SH-SY5Y (cell line): ENCODE results near the gene M1AP.

Experiments used
- GATA2 ChIP-seq: IDR thresholded peaks from 2 replicates; pipeline ENCODE4 v1.6.1; 2011; ENCODE audit warnings: mild to moderate bottlenecking, low read depth, low read length
- GATA3 ChIP-seq: IDR thresholded peaks from 2 replicates; pipeline ENCODE4 v1.6.1; 2011; ENCODE audit warnings: low read depth, mild to moderate bottlenecking, low read length, moderate library complexity

Gene M1AP

DNA sequence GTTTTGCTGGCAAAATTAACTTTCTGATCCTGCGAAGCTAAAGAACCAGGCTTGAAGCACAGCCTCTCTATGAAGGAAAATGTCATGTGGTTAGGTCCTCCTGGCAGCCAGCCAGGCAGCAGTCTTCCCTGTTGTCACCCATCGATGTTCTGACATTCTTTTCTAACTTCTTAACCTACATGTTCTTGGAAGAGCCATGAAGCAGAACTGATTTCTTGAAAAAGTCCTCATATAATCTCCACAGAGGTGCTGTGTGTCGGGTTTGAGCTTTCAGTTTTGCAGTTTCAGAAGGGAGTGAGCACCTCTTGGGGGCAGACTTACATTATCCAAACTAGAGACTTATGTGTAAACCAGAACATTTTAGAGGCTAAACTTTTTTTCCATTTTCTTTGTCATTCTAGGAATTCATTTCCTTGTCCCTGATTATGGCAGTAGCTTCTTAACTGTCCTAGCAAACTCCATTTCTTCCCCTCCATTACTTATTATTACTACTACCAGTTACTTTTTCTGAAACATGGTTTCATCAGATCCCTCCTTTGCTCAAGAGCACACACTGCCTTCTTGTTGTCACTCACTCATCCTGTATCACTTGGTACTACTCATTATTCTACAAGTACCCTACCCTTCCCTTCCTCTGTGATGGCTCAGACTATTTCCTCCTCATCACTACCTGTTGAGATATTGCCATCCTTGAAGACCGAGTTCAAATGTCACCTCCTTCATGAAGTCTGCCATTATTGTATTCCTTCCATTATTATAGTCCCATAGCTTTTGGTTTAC lies 62.5 kb downstream of the M1AP start:
- no peak for TF ChIP-seq GATA3

DNA sequence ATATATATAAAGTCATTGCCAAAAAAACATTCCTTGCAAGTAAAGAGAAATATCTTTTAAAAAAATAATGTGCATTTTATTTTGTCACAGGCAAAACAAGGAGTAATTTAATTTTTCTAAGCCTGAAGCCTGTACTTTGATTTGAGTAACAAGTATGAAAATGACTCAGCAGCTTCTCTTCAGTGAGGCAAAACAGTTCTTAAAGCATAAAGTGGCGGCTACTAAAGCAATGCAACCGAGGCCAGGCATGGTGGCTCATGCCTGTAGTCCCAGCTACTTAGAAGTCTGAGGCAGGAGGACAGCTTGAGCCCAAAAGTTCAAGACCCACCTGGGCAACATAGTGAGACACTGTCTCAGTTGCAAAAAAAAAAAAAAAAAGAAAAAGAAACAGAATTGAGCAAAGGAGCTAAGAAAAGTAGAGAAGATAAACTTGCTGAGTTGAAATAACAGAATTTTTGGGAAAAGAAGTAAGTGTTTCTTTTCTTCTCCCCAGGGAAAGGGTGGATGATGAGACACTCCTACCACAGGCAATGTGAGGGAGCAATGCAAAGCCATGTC lies 64.0 kb downstream of the M1AP start:
- no peak for TF ChIP-seq GATA2
- no peak for TF ChIP-seq GATA3

DNA sequence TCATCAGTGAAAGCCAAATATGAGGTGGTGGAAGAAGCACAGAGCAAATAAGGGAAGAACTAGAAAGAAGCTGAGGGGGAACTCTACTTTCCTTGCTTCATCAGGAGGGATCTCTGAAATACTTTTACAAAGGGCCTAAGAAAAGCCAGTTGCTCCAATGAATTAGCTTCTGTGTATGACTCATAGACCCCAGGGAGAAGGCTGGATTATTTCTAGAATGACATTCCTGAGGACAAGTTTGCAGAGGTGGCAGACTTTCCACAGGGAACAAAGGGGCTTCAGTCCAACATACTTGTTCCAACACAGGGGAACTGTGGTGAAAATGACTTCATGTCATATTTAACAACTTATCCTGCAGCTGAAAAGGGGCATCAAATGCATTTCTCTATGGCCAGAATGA lies 64.6 kb downstream of the M1AP start:
- no peak for TF ChIP-seq GATA2
- TF ChIP-seq GATA3 = no peak

DNA sequence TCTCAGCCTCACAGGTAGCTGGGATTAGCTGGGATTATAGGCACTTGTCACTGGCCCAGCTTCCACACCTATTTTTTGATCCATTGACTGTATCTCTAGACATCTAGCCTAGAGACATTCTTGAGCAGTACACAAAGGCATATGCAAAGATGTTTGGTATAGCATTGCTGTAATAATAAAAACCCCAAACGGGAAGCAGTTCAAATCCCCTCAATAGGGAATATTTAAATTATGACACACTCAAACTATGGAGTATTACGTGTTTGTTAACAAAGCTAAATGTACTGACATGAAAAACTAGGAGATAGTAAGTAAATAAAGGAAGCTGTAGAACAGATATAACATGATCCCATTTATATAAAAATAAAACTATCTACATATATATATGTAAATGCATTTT lies 65.9 kb downstream of the M1AP start:
- no peak for TF ChIP-seq GATA3
- no peak for TF ChIP-seq GATA2

DNA sequence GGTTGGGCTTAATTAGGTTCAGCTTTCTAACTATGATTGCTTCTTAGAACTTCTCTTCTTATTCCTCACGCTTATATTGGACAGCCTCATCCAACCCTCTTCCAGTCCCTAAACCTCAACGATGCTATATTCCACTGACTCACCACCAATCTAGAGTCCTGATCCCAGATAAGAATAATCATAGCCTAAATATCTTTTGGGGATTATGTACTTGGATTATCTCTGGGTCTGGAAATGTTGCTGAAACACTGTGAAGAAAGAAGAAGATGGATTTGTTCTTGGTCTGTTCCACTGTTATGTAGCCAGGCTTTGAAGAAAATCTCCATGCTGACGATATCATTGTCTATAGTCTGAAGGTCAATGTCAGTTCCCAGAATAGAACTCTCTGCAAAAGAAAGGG lies 66.7 kb downstream of the M1AP start:
- no peak for TF ChIP-seq GATA3
- TF ChIP-seq GATA2 = no peak

DNA sequence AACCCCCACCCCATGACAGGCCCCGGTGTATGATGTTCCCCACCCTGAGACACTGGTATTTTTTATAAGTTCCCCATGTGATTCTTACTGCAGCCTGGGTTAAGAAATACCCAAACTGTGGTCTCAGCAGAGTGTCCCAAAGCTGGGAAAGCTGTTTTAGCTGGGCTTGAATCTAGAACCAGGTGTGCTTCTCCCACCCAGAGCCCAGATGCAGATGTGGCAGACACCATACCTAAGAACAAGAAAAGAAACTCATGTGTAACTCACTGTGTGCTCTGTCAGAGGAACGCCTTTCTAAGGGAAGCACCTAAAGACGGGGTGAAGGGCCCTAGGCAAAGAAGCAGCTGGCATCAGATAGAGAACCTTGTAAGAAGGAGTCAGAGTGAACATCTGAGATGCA lies 69.7 kb downstream of the M1AP start:
- TF ChIP-seq GATA3 (no peak), GATA2 (no peak)

DNA sequence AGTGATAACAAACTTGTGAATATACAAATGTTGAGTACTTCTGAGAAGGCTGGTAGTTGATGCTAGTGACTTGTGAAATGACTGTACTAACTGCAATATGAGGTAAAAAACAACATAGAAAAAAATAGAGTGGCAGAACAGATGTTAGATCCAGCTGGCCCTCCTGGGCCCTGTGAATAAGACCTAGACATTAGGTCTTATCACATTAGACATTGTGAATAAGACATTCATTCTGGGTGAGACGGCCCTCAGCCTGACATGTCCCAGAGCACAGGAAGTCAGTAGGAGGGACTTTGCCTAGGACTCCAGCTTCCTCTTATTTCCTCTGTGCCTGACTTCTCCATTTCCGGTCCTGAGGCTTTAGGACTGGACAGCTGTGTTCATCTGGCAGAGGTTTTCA lies 70.7 kb downstream of the M1AP start:
- no peak for TF ChIP-seq GATA3
- TF ChIP-seq GATA2 = no peak

DNA sequence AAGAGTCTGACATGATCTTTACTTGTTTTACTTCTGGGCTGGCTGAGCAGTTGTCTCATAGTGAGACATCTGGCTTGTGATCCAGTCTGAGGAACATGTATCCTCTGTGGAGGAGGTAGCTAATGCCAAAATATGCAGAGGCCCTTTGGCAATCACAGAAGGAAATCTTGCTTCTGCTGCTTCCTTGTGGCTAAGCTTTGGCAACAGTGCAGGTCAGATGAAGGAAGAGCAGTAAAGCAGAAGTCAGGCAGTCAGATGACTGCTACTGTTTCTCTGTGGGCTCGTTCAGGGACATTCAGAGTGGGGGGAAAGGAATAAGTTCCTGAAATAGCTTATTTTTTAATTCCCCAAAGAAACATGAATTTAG lies 71.3 kb downstream of the M1AP start:
- no peak for TF ChIP-seq GATA2
- TF ChIP-seq GATA3 = no peak

DNA sequence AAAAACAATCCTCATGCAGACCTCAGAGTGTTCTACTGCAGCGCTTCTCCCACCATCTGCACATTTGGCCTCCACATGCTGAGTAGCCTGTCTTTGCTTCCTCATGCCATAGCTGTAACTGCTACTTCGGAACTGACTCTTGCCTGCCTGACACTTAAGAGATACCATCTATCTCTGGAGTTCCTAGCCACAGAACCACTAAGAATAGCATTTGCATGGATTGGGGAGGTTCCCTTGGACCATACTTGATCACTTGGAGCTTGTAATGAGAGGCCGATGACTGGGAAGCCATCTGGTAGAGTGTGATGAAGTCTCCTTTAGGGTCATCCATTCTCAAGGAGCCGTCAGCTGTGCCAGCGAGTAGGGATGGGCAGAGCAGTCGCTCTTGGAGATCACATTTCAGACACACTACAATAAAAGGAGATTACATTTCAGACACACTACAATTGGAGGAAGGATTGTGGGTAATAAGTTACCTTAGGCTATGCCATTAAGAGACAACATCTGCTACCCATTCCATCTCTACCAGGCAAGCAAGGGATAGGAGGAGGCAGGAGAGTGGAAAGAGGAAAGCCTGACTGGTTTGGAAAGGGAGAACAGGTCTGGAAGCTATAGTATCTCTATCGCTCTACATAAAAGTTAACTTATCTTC lies 71.8 kb downstream of the M1AP start:
- TF ChIP-seq GATA3 (no peak), GATA2 (no peak)

DNA sequence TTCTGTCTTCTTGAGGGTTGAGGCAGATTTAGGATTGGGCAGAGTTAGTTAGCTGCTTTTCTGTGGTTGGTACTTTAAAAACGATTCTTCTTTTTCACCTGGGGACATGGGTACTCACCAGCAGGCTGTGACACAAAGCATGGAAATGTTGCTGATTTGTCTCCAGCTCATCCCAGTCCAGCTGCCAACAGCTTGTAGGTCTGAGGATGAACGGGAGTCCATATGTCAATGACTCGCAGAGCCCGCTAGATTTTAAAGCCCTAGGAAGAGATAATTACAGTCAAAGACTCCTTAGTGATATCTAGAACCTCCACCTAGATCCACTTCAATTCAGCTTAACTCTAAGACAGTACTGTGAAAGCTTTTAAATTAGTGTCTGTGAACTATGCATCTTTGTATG lies 72.8 kb downstream of the M1AP start:
- no peak for TF ChIP-seq GATA3
- no peak for TF ChIP-seq GATA2

DNA sequence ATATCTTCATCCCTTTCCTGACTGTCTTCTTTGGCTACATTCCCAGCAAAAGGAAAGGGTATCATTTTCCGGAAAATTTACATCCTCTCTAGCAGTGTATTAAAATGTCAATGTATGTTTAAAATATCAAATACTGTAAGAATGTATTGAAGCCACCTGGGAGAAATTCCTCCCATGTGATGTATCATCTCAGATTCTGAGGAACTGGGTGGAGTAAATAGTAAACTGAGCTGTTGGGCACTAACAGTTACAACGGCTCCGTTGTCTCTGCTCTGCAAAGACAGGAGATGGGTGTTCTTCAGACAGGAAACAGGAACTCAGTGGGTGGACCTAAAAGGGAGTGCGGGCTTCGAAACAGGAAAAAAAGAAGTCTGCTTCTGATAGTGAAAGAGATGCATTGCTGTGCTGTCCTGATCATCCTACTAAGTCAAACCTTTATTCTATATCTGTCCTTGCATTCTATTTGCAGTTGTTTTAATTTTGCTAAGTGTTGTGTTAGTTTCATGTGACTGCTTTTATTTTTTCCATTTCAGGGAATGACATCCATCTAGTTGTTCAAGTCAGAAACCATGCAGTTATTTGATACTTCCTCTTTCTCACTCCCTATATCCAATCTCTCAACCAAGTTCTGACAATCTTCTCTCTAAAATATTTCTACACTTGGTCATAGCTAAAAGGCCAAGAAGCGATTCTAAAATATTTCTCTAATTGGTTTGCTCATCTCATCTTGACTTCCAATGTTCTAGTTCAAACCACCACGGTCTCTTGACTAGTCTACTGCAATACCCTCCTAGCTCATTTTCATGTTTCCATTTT lies 74.2 kb downstream of the M1AP start:
- TF ChIP-seq GATA3 (no peak), GATA2 (no peak)

DNA sequence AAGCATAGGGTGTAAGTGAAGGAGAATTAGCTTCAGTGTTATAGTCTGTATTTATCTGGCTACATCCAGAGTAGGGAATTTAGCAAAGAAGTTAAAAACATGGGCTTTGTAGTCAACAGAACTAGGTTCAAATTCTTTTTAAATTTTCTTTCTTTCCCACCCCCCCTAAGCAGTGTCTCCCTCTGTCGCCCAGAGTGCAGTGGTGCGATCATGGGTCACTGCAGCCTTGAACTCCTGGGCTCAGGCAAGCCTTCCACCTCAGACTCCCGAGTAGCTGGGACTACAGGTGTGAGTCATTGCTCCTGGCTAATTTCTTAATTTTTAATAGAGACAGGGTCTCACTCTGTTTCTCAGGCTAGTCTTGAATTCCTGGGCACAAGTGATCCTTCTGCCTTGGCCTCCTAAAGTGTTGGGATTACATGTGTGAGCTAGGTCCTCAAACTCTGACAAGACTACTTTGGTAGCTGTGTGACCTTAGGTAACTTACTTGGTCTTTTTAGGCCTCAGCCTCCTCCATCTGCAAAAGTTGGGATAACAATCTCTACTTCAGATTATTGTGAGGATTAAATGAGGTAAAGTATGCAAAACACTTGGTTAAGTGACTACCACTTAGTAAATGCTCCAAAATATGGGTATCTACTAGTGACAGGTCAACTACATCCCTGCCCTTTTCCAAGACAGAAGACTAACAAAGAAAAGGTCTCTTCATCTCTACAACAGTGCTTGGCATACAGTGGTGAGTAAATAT lies 75.8 kb downstream of the M1AP start:
- TF ChIP-seq GATA3 (no peak), GATA2 (no peak)

DNA sequence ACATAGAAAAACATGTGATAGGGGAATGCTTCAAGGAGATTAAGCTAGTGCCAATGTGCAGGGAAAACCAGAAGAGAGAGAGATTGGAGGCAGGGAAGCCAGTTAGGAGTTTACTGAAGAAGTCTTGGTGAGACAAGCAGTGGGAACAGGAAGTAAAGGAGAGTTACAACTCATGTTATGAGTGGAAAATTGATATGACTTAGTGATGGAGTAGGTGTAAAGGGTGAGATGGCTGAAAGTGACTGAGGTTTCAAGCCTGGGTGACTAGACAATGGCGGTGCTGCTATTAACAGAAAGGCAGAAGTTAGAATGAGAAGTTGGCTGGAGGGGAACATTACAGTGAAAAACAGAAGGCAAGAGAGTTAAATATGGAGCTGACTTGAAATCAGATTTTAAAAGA lies 77.1 kb downstream of the M1AP start:
- no peak for TF ChIP-seq GATA3
- no peak for TF ChIP-seq GATA2

DNA sequence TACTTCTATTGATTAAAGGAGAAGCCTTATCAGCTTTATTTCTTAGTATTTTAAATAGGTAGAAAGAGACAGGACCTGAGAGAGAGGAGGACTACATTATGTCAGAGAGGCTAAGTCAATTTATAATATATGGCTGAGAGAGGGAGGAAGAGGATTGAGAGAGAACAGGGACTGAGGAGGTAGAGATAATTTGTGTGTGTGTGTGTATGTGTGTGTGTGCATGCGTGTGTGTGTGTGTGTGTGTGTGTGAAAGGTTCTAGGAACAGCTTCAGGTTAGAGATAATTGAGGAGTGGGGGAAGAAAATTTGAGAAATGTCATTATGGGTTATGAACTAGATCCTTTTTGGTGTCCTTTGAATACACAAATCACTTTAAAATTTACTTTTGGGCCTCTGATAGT lies 78.4 kb downstream of the M1AP start:
- TF ChIP-seq GATA2 = no peak
